Fibroblast of villous mesenchyme (primary cell): ENCODE results near the gene GAL. TPM values are rescaled to one million over a fixed set of nuclear protein-coding genes. Genes with fewer than 3 reads are reported as not detected.
"Not testable (repeated sequence)": the region's sequence is repeated elsewhere in the genome, so short reads cannot be mapped to it uniquely, and the experiment has no call there.

Source experiments
- DNase-seq: peaks from one replicate; pipeline ENCODE4 v3.0.0-alpha.2; 2010; ENCODE audit warnings: low read depth
- H3K4me3 ChIP-seq: 2 replicates; pipeline ENCODE4 v1.5.1; 2011; ENCODE audit warnings: low read depth, mild to moderate bottlenecking, low read length
- total RNA-seq: library from RNA; depleted of rRNA; stranded (reverse); fragments of >200 nt; gene quantifications from 2 replicates; pipeline ENCODE4 v1.2.3, GENCODE V29; 2012
- TF ChIP-seq, protein P1 (sequence below): IDR thresholded peaks from 2 replicates; pipeline ENCODE4 v1.5.1; 2012; ENCODE audit warnings: low read depth, mild to moderate bottlenecking, low read length; ENCODE audit not compliant: insufficient read depth

GAL gene, protein sequence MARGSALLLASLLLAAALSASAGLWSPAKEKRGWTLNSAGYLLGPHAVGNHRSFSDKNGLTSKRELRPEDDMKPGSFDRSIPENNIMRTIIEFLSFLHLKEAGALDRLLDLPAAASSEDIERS
- total RNA-seq, result not detected in 2 replicates

DNA sequence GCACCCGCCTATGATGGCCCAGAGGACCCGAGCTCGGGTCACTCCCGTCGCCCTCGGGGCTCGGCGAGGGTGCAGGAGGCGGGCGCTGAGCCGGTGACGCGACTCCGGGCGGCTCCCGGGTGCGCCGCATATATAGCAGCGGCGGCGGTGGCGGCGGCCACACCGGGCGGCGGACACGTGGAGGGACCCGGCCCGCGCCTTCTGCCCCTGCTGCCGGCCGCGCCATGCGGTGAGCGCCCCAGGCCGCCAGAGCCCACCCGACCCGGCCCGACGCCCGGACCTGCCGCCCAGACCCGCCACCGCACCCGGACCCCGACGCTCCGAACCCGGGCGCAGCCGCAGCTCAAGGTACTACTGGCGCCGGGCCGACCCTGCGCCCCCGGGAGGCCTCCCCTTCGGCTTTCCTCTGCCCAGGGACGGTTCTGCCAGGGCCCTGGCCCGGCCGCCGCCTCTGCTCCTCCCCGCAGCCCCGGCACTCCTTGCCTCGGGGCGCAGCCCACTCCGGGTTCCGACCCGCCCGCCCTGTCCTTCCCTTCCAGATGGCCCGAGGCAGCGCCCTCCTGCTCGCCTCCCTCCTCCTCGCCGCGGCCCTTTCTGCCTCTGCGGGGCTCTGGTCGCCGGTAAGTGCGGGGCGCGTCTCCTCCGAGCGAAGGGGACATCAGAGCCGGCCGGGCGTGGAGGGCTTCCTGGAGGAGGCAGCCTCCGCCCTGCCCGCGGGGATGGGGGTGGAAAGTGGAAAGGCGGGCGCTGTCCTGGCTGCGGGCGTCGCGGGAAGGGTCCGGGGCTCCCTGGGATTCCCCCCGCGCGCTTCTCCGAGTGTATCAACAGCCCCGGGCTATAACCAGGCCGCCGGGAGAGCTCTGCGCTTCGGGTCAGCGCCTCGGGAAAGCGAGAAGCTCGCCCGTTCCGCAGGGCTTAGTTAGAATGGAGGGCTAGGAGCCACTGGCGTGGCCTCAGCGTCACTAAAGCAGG is at the start of gene GAL:
TSS of gene GAL (plus strand) at position 160 of the 972 bp plus-strand sequence. CDS start at position 540, 380 bp downstream.
- H3K4me3 ChIP-seq, result peak within 1 kb of the TSS; percentile 46
- TF ChIP-seq, protein P1, sequence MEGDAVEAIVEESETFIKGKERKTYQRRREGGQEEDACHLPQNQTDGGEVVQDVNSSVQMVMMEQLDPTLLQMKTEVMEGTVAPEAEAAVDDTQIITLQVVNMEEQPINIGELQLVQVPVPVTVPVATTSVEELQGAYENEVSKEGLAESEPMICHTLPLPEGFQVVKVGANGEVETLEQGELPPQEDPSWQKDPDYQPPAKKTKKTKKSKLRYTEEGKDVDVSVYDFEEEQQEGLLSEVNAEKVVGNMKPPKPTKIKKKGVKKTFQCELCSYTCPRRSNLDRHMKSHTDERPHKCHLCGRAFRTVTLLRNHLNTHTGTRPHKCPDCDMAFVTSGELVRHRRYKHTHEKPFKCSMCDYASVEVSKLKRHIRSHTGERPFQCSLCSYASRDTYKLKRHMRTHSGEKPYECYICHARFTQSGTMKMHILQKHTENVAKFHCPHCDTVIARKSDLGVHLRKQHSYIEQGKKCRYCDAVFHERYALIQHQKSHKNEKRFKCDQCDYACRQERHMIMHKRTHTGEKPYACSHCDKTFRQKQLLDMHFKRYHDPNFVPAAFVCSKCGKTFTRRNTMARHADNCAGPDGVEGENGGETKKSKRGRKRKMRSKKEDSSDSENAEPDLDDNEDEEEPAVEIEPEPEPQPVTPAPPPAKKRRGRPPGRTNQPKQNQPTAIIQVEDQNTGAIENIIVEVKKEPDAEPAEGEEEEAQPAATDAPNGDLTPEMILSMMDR, result no peak
- no peak for DNase-seq

DNA sequence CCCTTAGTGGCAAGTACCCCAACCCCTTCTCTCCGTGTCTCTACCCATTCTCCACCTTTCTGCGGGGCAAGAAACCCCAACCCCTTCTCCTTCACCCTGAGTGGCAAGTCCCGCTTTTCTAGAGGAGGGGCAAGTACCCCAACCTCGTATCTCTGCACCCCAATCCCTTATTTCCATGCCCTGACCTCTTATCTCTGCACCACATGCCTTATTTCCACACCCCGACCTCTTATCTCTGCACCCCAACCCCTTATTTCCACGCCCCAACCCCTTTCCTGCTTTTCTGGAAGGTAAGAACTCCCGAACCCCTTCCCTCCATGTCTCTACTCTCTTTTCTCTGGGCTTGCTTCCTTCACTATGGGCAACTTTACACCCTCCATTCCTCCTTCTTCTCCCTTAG is 49.7 kb upstream of the GAL start:
- DNase-seq, H3K4me3 ChIP-seq: not testable (repeated sequence)

DNA sequence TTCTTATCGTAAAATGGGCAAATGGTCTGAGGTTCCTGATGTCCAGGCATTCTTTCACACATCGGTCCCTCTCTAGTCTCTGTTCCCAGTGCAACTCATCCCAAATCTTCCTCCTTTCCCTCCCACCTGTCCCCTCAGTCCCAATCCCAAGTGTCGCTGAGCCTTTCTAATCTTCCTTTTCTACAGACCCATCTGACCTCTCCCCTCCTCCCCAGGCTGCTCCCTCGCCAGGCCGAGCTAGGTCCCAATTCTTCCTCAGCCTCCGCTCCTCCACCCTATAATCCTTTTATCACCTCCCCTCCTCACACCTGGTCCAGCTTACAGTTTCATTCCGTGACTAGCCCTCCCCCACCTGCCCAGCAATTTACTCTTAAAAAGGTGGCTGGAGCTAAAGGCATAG is 49.2 kb upstream of the GAL start:
- not testable (repeated sequence) for H3K4me3 ChIP-seq, DNase-seq

DNA sequence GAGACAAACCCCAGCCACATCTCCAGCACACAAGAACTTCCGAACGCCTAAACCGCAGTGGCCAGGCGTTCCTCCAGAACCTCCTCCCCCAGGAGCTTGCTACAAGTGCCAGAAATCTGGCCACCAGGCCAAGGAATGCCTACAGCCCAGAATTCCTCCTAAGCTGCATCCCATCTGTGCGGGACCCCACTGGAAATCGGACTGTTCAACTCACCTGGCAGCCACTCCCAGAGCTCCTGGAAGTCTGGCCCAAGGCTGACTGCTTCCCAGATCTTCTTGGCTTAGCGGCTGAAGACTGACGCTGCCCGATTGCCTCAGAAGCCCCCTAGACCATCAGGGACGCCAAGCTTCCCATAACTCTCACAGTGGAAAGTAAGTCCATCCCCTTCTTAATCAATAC is 48.5 kb upstream of the GAL start:
- not testable (repeated sequence) for H3K4me3 ChIP-seq, DNase-seq

DNA sequence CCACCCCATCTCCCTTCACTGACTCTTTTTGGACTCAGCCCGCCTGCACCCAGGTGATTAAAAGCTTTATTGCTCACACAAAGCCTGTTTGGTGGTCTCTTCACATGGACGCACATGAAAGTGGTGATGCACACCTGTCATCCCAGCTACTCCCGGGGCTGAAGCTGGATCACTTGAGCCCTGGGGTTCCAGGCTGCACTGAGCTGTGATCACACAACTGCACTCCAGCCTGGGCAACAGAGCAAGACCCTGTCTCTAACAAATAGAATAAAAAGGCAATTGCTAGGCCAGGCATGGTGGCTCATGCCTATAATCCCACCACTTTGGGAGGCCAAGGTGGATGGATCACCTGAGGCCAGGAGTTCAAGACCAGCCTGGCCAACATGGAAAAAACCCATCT is 45.0 kb upstream of the GAL start:
- DNase-seq, H3K4me3 ChIP-seq: not testable (repeated sequence)

DNA sequence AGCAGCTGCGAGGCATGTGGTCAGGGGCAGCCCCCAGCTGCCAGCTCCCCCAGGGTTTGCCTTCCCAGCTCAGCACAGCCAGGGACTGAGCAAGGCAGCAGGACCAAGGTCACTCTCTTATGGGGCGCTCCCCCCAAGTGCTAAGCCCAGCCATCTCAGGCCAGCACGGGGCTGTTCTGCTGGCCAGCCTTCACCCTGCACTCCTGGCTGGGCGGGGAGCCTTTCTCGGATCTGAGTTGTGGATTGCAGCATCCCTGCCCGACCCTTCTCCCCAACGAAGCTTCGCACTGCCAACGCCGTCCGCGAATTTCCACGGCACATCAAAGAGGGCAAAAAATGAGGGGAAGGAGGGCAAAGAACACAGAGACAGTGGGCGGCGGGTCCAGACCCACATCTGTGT is 42.5 kb upstream of the GAL start:
- DNase-seq, result no peak
- TF ChIP-seq, protein P1, result no peak
- H3K4me3 ChIP-seq, result no peak overlapping the region

DNA sequence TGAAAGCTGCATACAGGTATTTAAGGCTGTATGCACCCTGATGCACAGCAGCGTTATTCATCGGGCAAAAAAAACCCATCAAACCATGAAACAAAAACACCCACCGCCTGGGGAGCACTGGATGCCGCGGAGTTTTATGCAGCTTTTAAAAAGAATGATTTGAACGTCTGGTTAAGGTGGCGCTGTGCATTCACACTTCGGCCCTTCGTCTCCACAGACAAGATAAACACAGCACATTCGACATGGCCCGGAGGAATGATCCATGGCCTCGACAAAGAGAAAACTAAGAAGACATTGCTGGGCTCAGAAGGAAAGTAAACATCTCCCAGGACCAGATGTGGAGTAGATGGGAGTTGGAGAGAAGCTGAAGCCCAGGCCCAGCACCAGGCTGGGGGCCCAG is 40.8 kb upstream of the GAL start:
- TF ChIP-seq, protein P1, result peak; percentile 30
- no peak overlapping the region for H3K4me3 ChIP-seq
- DNase-seq, result peak; percentile 55

DNA sequence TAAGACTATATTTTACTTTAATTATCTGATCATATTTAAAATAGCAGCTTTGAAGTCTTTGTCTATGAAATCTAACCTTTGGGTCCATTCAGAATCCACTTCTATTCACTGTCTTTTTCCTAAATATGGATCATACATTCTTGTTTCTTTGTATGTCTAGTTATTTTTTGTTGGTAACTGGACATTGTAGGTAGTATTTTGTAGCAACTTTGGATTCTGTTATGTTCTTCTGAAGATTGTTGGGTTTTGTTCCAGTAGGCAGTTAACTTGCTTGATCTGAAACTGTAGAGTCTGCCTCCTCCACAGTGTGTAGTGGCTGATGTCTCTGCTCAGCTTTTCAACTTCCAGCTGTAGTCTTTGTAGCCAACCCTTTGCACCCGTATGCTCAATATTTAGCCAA is 37.5 kb upstream of the GAL start:
- TF ChIP-seq, protein P1, result no peak
- no peak for DNase-seq
- H3K4me3 ChIP-seq, result no peak overlapping the region

DNA sequence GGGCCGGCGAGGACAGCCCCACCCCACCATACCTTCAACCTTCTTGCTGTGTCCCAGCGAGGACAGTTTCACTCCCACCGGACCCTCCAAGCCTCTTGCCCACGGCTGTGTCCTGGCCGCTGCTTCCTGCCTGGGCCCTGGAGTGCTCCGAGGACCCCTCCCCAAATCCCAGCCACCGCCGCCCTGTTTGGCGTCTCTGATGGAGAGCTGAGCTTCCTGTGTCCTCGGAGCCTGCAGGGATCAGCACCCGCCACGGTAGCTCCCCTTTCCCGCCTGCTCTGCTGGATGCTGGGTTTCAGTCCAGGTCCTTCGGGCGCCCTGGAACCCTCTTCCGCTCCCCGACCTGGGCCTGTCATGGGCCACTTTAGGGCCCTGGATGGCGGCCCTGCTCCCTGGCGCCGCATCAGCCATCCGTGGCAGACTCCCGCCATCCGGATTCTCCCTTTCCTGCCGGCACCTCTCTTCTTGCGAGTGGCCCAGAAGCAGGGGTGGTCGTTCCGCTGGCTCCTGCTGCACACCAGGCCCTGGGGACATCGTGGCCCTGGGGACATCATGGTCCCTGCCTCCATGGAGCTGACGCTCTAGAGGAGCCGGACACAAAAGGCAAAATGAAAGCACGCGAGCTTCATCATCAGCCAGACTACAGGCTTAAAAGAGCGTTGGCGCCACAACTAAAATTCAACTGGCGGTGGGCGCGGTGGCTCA is 34.3 kb upstream of the GAL start:
- TF ChIP-seq, protein P1, result no peak
- H3K4me3 ChIP-seq, result no peak overlapping the region

More for the DNA sequence above, 34.3 kb upstream of the GAL start:
- DNase-seq, result no peak
